GM18873 (cell line): Measurements from ENCODE around the gene RBP7.
"Not testable (repeated sequence)": the region's sequence is repeated elsewhere in the genome, so short reads cannot be mapped to it uniquely, and the experiment has no call there.

Source experiments
- ATAC-seq: cut with Tn5 transposase; IDR thresholded peaks from one replicate; pipeline ENCODE4 v1.9.1; 2021; ENCODE audit warnings: mild to moderate bottlenecking, moderate library complexity, moderate number of reproducible peaks; ENCODE audit not compliant: unreplicated experiment, low FRiP score

The RBP7 gene

GRCh38 chr1:10027027-10027426 lies 30.0 kb downstream of the RBP7 start:
- no peak for ATAC-seq

GRCh38 chr1:10028956-10029500 lies 32.0 kb downstream of the RBP7 start:
- not testable (repeated sequence) for ATAC-seq

- ATAC-seq: no peak
Measured at GRCh38 chr1:10031461-10031860, 34.4 kb downstream of the RBP7 start.

- peak; percentile 86 for ATAC-seq
Measured at GRCh38 chr1:10032590-10033358, 35.7 kb downstream of the RBP7 start, which contains the start of gene UBE4B. UBE4B (plus strand) TSS chr1:10032958; CDS start chr1:10033671, 713 bp downstream.

- ATAC-seq: peak; percentile 17
Measured at GRCh38 chr1:10033359-10033845, 36.4 kb downstream of the RBP7 start.

- ATAC-seq: no peak
Measured at GRCh38 chr1:10042746-10043145, 45.7 kb downstream of the RBP7 start.

- no peak for ATAC-seq
Measured at GRCh38 chr1:10045480-10046355, 48.7 kb downstream of the RBP7 start.

GRCh38 chr1:10046356-10047085 lies 49.5 kb downstream of the RBP7 start:
- ATAC-seq: no peak

GRCh38 chr1:10048601-10049000 lies 51.6 kb downstream of the RBP7 start:
- ATAC-seq: no peak

GRCh38 chr1:10050611-10051010 lies 53.6 kb downstream of the RBP7 start:
- no peak for ATAC-seq

- no peak for ATAC-seq
Measured at GRCh38 chr1:10051656-10052055, 54.6 kb downstream of the RBP7 start.

- ATAC-seq: no peak
Measured at GRCh38 chr1:10052347-10052746, 55.3 kb downstream of the RBP7 start.

- no peak for ATAC-seq
Measured at GRCh38 chr1:10054465-10054864, 57.4 kb downstream of the RBP7 start.

- ATAC-seq: no peak
Measured at GRCh38 chr1:10056599-10056987, 59.6 kb downstream of the RBP7 start.

GRCh38 chr1:10057343-10057742 lies 60.3 kb downstream of the RBP7 start:
- no peak for ATAC-seq

GRCh38 chr1:10057796-10058195 lies 60.8 kb downstream of the RBP7 start:
- ATAC-seq: no peak

- no peak for ATAC-seq
Measured at GRCh38 chr1:10059342-10059718, 62.3 kb downstream of the RBP7 start.

- ATAC-seq: no peak
Measured at GRCh38 chr1:10060311-10061100, 63.5 kb downstream of the RBP7 start.

- ATAC-seq: no peak
Measured at GRCh38 chr1:10061276-10061675, 64.2 kb downstream of the RBP7 start.

GRCh38 chr1:10063878-10064277 lies 66.8 kb downstream of the RBP7 start:
- ATAC-seq: no peak
